Colon (tissue), 2 donors: ENCODE results near the gene ACTR3.
A peak's percentile ranks its signal among the peaks of the same experiment; 100 is the strongest.

Source experiments
- FAIRE-seq: peaks from 2 replicates; lab custom pipeline; 2012; peaks lifted over from hg19 to GRCh38; lab: Jason Lieb, UNC
- donor health status: control.
- donor health status: control.

The ACTR3 gene

GRCh38 chr2:113876503-113877387 lies 13.1 kb upstream of the ACTR3 start:
- no peak for FAIRE-seq

GRCh38 chr2:113877711-113878598 lies 11.9 kb upstream of the ACTR3 start:
- FAIRE-seq, result no peak

GRCh38 chr2:113878743-113879142 lies 11.1 kb upstream of the ACTR3 start:
- no peak for FAIRE-seq

- no peak for FAIRE-seq
These were observed 10.4 kb upstream of the ACTR3 start for GRCh38 chr2:113879457-113879856.

- no peak for FAIRE-seq
These were observed 3.3 kb upstream of the ACTR3 start for GRCh38 chr2:113886479-113887008.

GRCh38 chr2:113887009-113887792 lies 2.7 kb upstream of the ACTR3 start:
- FAIRE-seq, result no peak

GRCh38 chr2:113888641-113889470 lies 1.0 kb upstream of the ACTR3 start:
- FAIRE-seq, result no peak

GRCh38 chr2:113890253-113891235 lies 655 bp downstream of the ACTR3 start:
- no peak for FAIRE-seq

GRCh38 chr2:113891265-113891959 lies 1.5 kb downstream of the ACTR3 start:
- no peak for FAIRE-seq

GRCh38 chr2:113892004-113892710 lies 2.3 kb downstream of the ACTR3 start:
- FAIRE-seq, result no peak

GRCh38 chr2:113894156-113894743 lies 4.4 kb downstream of the ACTR3 start:
- FAIRE-seq, result no peak

- no peak for FAIRE-seq
These were observed 5.4 kb downstream of the ACTR3 start for GRCh38 chr2:113895301-113895700.

GRCh38 chr2:113895819-113896563 lies 6.1 kb downstream of the ACTR3 start:
- no peak for FAIRE-seq

GRCh38 chr2:113896791-113897190 lies 6.9 kb downstream of the ACTR3 start:
- FAIRE-seq, result no peak

GRCh38 chr2:113898081-113898480 lies 8.2 kb downstream of the ACTR3 start:
- FAIRE-seq, result no peak

- FAIRE-seq, result no peak
These were observed 9.3 kb downstream of the ACTR3 start for GRCh38 chr2:113899166-113899565.

- peak; percentile 38 for FAIRE-seq
These were observed 12.1 kb downstream of the ACTR3 start for GRCh38 chr2:113901943-113902342.
